Testis (tissue), 2 donors: ENCODE measurements around the gene TTLL5.

Experiments
- CTCF ChIP-seq, 3 experiments: fragments of 450-650 bp in 2 of 3; fragments of 200-600 bp in 1 of 3; sonication (generic) in 1 of 3; IDR thresholded peaks; one replicate each; pipeline ENCODE4 v1.5.1; 2016 to 2019; ENCODE audit warnings: antibody characterized with exemption in 3 of 3, mild to moderate bottlenecking in 2 of 3, moderate library complexity in 1 of 3
- POLR2A ChIP-seq: fragments of 450-650 bp; IDR thresholded peaks from one replicate; pipeline ENCODE4 v1.6.1; 2017; ENCODE audit warnings: antibody characterized with exemption, mild to moderate bottlenecking, moderate library complexity

GRCh38 chr14:75661499-75661814, 411 bp downstream of the TTLL5 start:
- no peak for TF ChIP-seq CTCF (IDR thresholded peaks at IDR 0.05)
- no peak for TF ChIP-seq POLR2A
